Keratinocyte (primary cell): ENCODE data around the gene POGZ. TPM values are rescaled to one million over a fixed set of nuclear protein-coding genes. Genes with fewer than 3 reads are reported as not detected.
"Not testable (repeated sequence)": the region's sequence is repeated elsewhere in the genome, so short reads cannot be mapped to it uniquely, and the experiment has no call there.

Experiments
- DNase-seq: peaks from one replicate; pipeline ENCODE4 v3.0.0-alpha.2; 2011; ENCODE audit warnings: low read depth, missing footprints, low spot score
- FAIRE-seq: peaks from 2 replicates; lab custom pipeline; 2011; peaks lifted over from hg19 to GRCh38; lab: Jason Lieb, UNC
- H2AFZ ChIP-seq: 2 replicates; pipeline ENCODE4 v1.6.0; 2012; ENCODE audit warnings: low read length, control low read depth, inconsistent platforms; ENCODE audit not compliant: control insufficient read depth
- H3K27ac ChIP-seq: 2 replicates; pipeline ENCODE4 v1.5.1; 2011; ENCODE audit warnings: low read length; ENCODE audit not compliant: control insufficient read depth, insufficient read depth
- H3K27me3 ChIP-seq: 3 replicates; pipeline ENCODE4 v1.6.0; 2011; ENCODE audit warnings: low read length; ENCODE audit not compliant: control insufficient read depth, insufficient read depth; ENCODE audit errors: extremely low read depth
- H3K36me3 ChIP-seq, 2 experiments: 2 replicates in 1 of 2; 3 replicates in 1 of 2; pipeline ENCODE4 v1.5.1; 2011; ENCODE audit warnings: low read length in 2 of 2, mild to moderate bottlenecking in 1 of 2; ENCODE audit not compliant: control insufficient read depth in 2 of 2, insufficient read depth in 2 of 2; ENCODE audit errors: extremely low read depth in 1 of 2
- H3K4me1 ChIP-seq: 3 replicates; pipeline ENCODE4 v1.5.1; 2011; ENCODE audit warnings: low read length; ENCODE audit not compliant: control insufficient read depth, insufficient read depth; ENCODE audit errors: extremely low read depth
- H3K4me2 ChIP-seq: 3 replicates; pipeline ENCODE4 v1.6.0; 2011; ENCODE audit warnings: low read depth, low read length; ENCODE audit not compliant: control insufficient read depth, insufficient read depth; ENCODE audit errors: extremely low read depth
- H3K4me3 ChIP-seq, 3 experiments: fragments of 200-600 bp in 1 of 3; sonication (generic) in 1 of 3; 2 replicates in 2 of 3; 3 replicates in 1 of 3; pipeline ENCODE4 v1.5.1; 2011 to 2016; ENCODE audit warnings: low read length in 3 of 3, mild to moderate bottlenecking in 3 of 3, control low read depth in 2 of 3, inconsistent platforms in 1 of 3, low read depth in 1 of 3, mixed read lengths in 1 of 3, mixed run types in 1 of 3, moderate library complexity in 1 of 3; ENCODE audit not compliant: control insufficient read depth in 2 of 3, insufficient read depth in 2 of 3; ENCODE audit errors: extremely low read depth in 1 of 3
- H3K79me2 ChIP-seq: 2 replicates; pipeline ENCODE4 v1.6.0; 2012; ENCODE audit warnings: low read length; ENCODE audit not compliant: control insufficient read depth, insufficient read depth
- H3K9ac ChIP-seq: 3 replicates; pipeline ENCODE4 v1.6.0; 2011; ENCODE audit warnings: low read length; ENCODE audit not compliant: control insufficient read depth, insufficient read depth; ENCODE audit errors: extremely low read depth
- H3K9me1 ChIP-seq: 3 replicates; pipeline ENCODE4 v1.6.0; 2011; ENCODE audit warnings: low read length; ENCODE audit not compliant: control insufficient read depth, insufficient read depth; ENCODE audit errors: extremely low read depth
- H3K9me3 ChIP-seq: 2 replicates; pipeline ENCODE4 v1.5.1; 2012; ENCODE audit warnings: low read depth, low read length; ENCODE audit not compliant: control insufficient read depth
- H4K20me1 ChIP-seq: 3 replicates; pipeline ENCODE4 v1.6.0; 2011; ENCODE audit warnings: low read length; ENCODE audit not compliant: control insufficient read depth, insufficient read depth; ENCODE audit errors: extremely low read depth
- CTCF ChIP-seq, 3 experiments: IDR thresholded peaks in 1 of 3; conservative IDR thresholded peaks in 1 of 3; optimal IDR thresholded peaks in 1 of 3; 2 replicates in 2 of 3; 3 replicates in 1 of 3; pipeline versions ENCODE3 to v1.5.1; 2011; ENCODE audit warnings: low read length in 3 of 3, mild to moderate bottlenecking in 3 of 3, moderate library complexity in 2 of 3, control low read depth in 1 of 3, inconsistent platforms in 1 of 3; ENCODE audit not compliant: insufficient read depth in 2 of 3; ENCODE audit errors: extremely low read depth in 1 of 3
- EZH2 ChIP-seq: IDR thresholded peaks from one replicate; pipeline ENCODE4 v1.6.1; 2012; ENCODE audit warnings: inconsistent platforms, mild to moderate bottlenecking, low read length, moderate library complexity
- dilution Hi-C: fragments of 300-500 bp; cut with MboI; formaldehyde crosslinking; loops from one replicate; pipeline ENCODE4 v1.7.0; 2020; ENCODE audit warnings: low sequenced_read_pairs; ENCODE audit not compliant: extremely low pct_ligation_motif_present
- polyA plus RNA-seq, 5 experiments: library from polyadenylated mRNA; depleted of rRNA in 3 of 5; stranded (reverse) in 3 of 5; stranded (forward) in 1 of 5; unstranded in 1 of 5; fragments of >200 nt; gene quantifications; 1 replicate in 1 of 5; 2 replicates in 3 of 5; 3 replicates in 1 of 5; pipeline versions ENCODE4 v1.2.1 to v1.2.3, GENCODE V29; 2011 to 2012; ENCODE audit warnings: missing spikeins in 2 of 5, low read depth in 1 of 5, low replicate concordance in 1 of 5

Gene POGZ
- polyA plus RNA-seq, 1 donor (not counting 4 experiments of a cell fraction or from before 2014, with no cell fraction given) = 29.9 TPM

GRCh38 chr1:151393583-151393982, 65.7 kb downstream of the POGZ start:
- Histone ChIP-seq H3K36me3 (no peaks in the 10 kb centered on the region), H3K9me1 (no peaks in the 10 kb centered on the region), H3K27me3 (peaks cover 4% of the 10 kb centered on the region), H4K20me1 (no peaks in the 10 kb centered on the region), H3K4me1 (peaks cover under 1% of the 10 kb centered on the region), H3K9ac (no peak overlapping the region), H3K9me3 (no peaks in the 10 kb centered on the region), H2AFZ (no peak overlapping the region), H3K27ac (no peak overlapping the region), H3K4me3 (no peak overlapping the region), H3K4me2 (no peak overlapping the region), H3K79me2 (no peaks in the 10 kb centered on the region)
- dilution Hi-C loops = no loop called here
- TF ChIP-seq CTCF (optimal IDR thresholded peaks at IDR 0.05 in 1 of 3, IDR thresholded peaks at IDR 0.05 in 1 of 3, conservative IDR thresholded peaks at IDR 0.05 in 1 of 3; ENCODE audit: extremely low read depth in 1 of 3, insufficient read depth in 2 of 3, low read length in 3 of 3) = no peak
- no peak for TF ChIP-seq EZH2
- FAIRE-seq (no peak), DNase-seq (no peak)

- TF ChIP-seq CTCF (optimal IDR thresholded peaks at IDR 0.05 in 1 of 3, IDR thresholded peaks at IDR 0.05 in 1 of 3, conservative IDR thresholded peaks at IDR 0.05 in 1 of 3; ENCODE audit: extremely low read depth in 1 of 3, insufficient read depth in 2 of 3, low read length in 3 of 3) = no peak
- no peak for TF ChIP-seq EZH2
- no peak overlapping the region for H3K9ac ChIP-seq
- no peak for DNase-seq
- no peak for FAIRE-seq
- H3K36me3 ChIP-seq = no peaks in the 10 kb centered on the region
- no peak overlapping the region for H3K4me3 ChIP-seq
- no peak overlapping the region for H3K4me2 ChIP-seq
- no peaks in the 10 kb centered on the region for H3K4me1 ChIP-seq
- no peaks in the 10 kb centered on the region for H3K9me3 ChIP-seq
- dilution Hi-C loops = no loop called here
- no peak overlapping the region for H3K27ac ChIP-seq
- H3K79me2 ChIP-seq = no peaks in the 10 kb centered on the region
- peaks cover 4% of the 10 kb centered on the region for H3K27me3 ChIP-seq
- H3K9me1 ChIP-seq = no peaks in the 10 kb centered on the region
- no peak overlapping the region for H2AFZ ChIP-seq
- no peaks in the 10 kb centered on the region for H4K20me1 ChIP-seq
These were observed 68.2 kb downstream of the POGZ start for GRCh38 chr1:151391079-151391563.

- dilution Hi-C loops, FAIRE-seq: not testable (repeated sequence)
These were observed 68.8 kb downstream of the POGZ start for GRCh38 chr1:151390221-151391078.

More at GRCh38 chr1:151390221-151391078, 68.8 kb downstream of the POGZ start:
- not testable (repeated sequence) for H3K4me3 ChIP-seq, H3K4me1 ChIP-seq, H3K36me3 ChIP-seq, H3K27ac ChIP-seq, H3K79me2 ChIP-seq, H3K9me3 ChIP-seq, H4K20me1 ChIP-seq, H3K9ac ChIP-seq, H3K27me3 ChIP-seq, H2AFZ ChIP-seq, H3K9me1 ChIP-seq, H3K4me2 ChIP-seq, DNase-seq
